Liver (tissue), 9 donors: ENCODE results near the gene TBC1D10A. TPM values are rescaled to one million over a fixed set of nuclear protein-coding genes. Genes with fewer than 3 reads are reported as not detected.

Source experiments
- DNase-seq: peaks from one replicate; pipeline ENCODE4 v3.0.0-alpha.2; 2017; ENCODE audit warnings: low spot score
- H3K27ac ChIP-seq, 2 donors: one replicate each; pipeline ENCODE4 v1.7.0; 2013; ENCODE audit warnings: inconsistent platforms in 2 of 2, low read length in 2 of 2, control low read depth in 1 of 2, low read depth in 1 of 2, mild to moderate bottlenecking in 1 of 2
- H3K27me3 ChIP-seq, 4 donors: one replicate each; pipeline versions ENCODE4 v1.6.1 to v1.7.0; 2013; ENCODE audit warnings: low read length in 3 of 4, inconsistent platforms in 1 of 4, mild to moderate bottlenecking in 1 of 4, moderate library complexity in 1 of 4; ENCODE audit not compliant: control insufficient read depth in 4 of 4, insufficient read depth in 4 of 4
- H3K36me3 ChIP-seq, 4 donors: one replicate each; pipeline versions ENCODE4 v1.6.1 to v1.7.0; 2013; ENCODE audit warnings: low read length in 3 of 4, mild to moderate bottlenecking in 3 of 4, low read depth in 1 of 4, moderate library complexity in 1 of 4; ENCODE audit not compliant: control insufficient read depth in 4 of 4, insufficient read depth in 3 of 4
- H3K4me1 ChIP-seq, 4 donors: one replicate each; pipeline versions ENCODE4 v1.6.1 to v1.7.0; 2013; ENCODE audit warnings: low read length in 3 of 4, mild to moderate bottlenecking in 3 of 4, moderate library complexity in 1 of 4; ENCODE audit not compliant: control insufficient read depth in 4 of 4, insufficient read depth in 4 of 4
- H3K4me3 ChIP-seq, 3 donors: one replicate each; pipeline versions ENCODE4 v1.6.1 to v1.7.0; 2013; ENCODE audit warnings: low read length in 3 of 3, control low read depth in 1 of 3, low read depth in 1 of 3, mild to moderate bottlenecking in 1 of 3
- H3K9ac ChIP-seq, 2 donors: one replicate each; pipeline ENCODE4 v1.7.0; 2013; ENCODE audit warnings: low read length in 2 of 2, mild to moderate bottlenecking in 2 of 2, moderate library complexity in 2 of 2, control low read depth in 1 of 2, low read depth in 1 of 2
- H3K9me3 ChIP-seq, 4 donors: one replicate each; pipeline versions ENCODE4 v1.6.1 to v1.7.0; 2013; ENCODE audit warnings: low read length in 3 of 4; ENCODE audit not compliant: control insufficient read depth in 4 of 4
- ATF3 ChIP-seq: IDR thresholded peaks from 2 replicates; pipeline ENCODE4 v1.6.1; 2016; ENCODE audit warnings: antibody characterized with exemption
- CTCF ChIP-seq: fragments of 150-350 bp; IDR thresholded peaks from 2 replicates; pipeline ENCODE4 v1.5.1; 2017; ENCODE audit warnings: improper control_type of control experiment, low read depth, low read length; ENCODE audit not compliant: missing input control
- EGR1 ChIP-seq, 2 donors: IDR thresholded peaks; 2 replicates each; pipeline ENCODE4 v1.6.1; 2016 to 2018; ENCODE audit warnings: antibody characterized with exemption in 2 of 2, low read depth in 2 of 2
- FOXA2 ChIP-seq: IDR thresholded peaks from 2 replicates; pipeline ENCODE4 v1.6.1; 2016; ENCODE audit warnings: antibody characterized with exemption
- GABPA ChIP-seq, 2 donors: IDR thresholded peaks in 1 of 2; conservative IDR thresholded peaks in 1 of 2; 2 replicates each; pipeline ENCODE4 v1.6.1; 2016; ENCODE audit warnings: antibody characterized with exemption in 2 of 2, mild to moderate bottlenecking in 1 of 2, moderate library complexity in 1 of 2
- HNF4A ChIP-seq, 2 donors: conservative IDR thresholded peaks; 2 replicates each; pipeline ENCODE4 v1.6.1; 2016; ENCODE audit warnings: antibody characterized with exemption in 2 of 2, mild to moderate bottlenecking in 2 of 2
- HNF4G ChIP-seq: IDR thresholded peaks from 2 replicates; pipeline ENCODE4 v1.6.1; 2016; ENCODE audit warnings: antibody characterized with exemption
- JUND ChIP-seq, 2 donors: IDR thresholded peaks; 2 replicates each; pipeline ENCODE4 v1.6.1; 2016; ENCODE audit warnings: antibody characterized with exemption in 2 of 2
- NR2F2 ChIP-seq: IDR thresholded peaks from 2 replicates; pipeline ENCODE4 v1.6.1; 2016; ENCODE audit warnings: antibody characterized with exemption
- RAD21 ChIP-seq, 2 donors: IDR thresholded peaks; 2 replicates each; pipeline ENCODE4 v1.6.1; 2016; ENCODE audit warnings: antibody characterized with exemption in 2 of 2, mild to moderate bottlenecking in 2 of 2
- REST ChIP-seq: IDR thresholded peaks from 2 replicates; pipeline ENCODE4 v1.6.1; 2016; ENCODE audit warnings: antibody characterized with exemption, mild to moderate bottlenecking
- RXRA ChIP-seq, 2 donors: IDR thresholded peaks; 2 replicates each; pipeline ENCODE4 v1.6.1; 2017 to 2018; ENCODE audit warnings: antibody characterized with exemption in 2 of 2, mild to moderate bottlenecking in 1 of 2
- SP1 ChIP-seq: IDR thresholded peaks from 2 replicates; pipeline ENCODE4 v1.6.1; 2018; ENCODE audit warnings: antibody characterized with exemption, mild to moderate bottlenecking
- TAF1 ChIP-seq: conservative IDR thresholded peaks from 2 replicates; pipeline ENCODE4 v1.6.1; 2016; ENCODE audit warnings: antibody characterized with exemption, mild to moderate bottlenecking
- YY1 ChIP-seq: IDR thresholded peaks from 2 replicates; pipeline ENCODE4 v1.6.1; 2016; ENCODE audit warnings: antibody characterized with exemption, mild to moderate bottlenecking
- ZBTB33 ChIP-seq: IDR thresholded peaks from 2 replicates; pipeline ENCODE4 v1.6.1; 2016; ENCODE audit warnings: antibody characterized with exemption
- WGBS: extraction: QIAGEN DNeasy Blood & Tissue Kit; methylation state at CpG from one replicate; pipeline ENCODE4 v1.1.7; 2013; 5-methylcytosine and 5-hydroxymethylcytosine counted together
- polyA plus RNA-seq, 2 donors: library from polyadenylated mRNA; stranded (reverse) in 1 of 2; unstranded in 1 of 2; fragments of 200-250 nt in 1 of 2; fragments of >200 nt in 1 of 2; fragmentation: Nextera tagmentation in 1 of 2; extraction: Ambion mirVana in 1 of 2; gene quantifications; one replicate each; pipeline versions ENCODE4 v1.2.1 to v1.2.3, GENCODE V29; 2013 to 2015
- total RNA-seq, 2 donors: library from RNA; depleted of rRNA; stranded (reverse); fragments of >200 nt; gene quantifications; one replicate each; pipeline ENCODE4 v1.2.3, GENCODE V29; 2014
- donor health status: healthy.
- donor health status: healthy.
- donor health status: healthy.
- donor health status: healthy.
- donor health status: healthy.

Gene TBC1D10A
- total and polyA plus RNA-seq, 4 donors, result 3.6 to 9.2 (median 8.2) TPM

GRCh38 chr22:30318799-30319419 is 7.8 kb downstream of the TBC1D10A start:
- peaks cover 9 to 51% (median 30%) of the 10 kb centered on the region in 4 donors for H3K4me1 ChIP-seq
- 81% methylated on average over 7 of the region's 7 CpGs for WGBS
- H3K27ac ChIP-seq, result peak overlapping the region; percentile 1 to 75
- H3K4me3 ChIP-seq, result no peak overlapping the region
- no peaks in the 10 kb centered on the region for H3K9me3 ChIP-seq
- peaks cover 0 to 2% (median 0%) of the 10 kb centered on the region in 4 donors for H3K36me3 ChIP-seq
- no peak overlapping the region for H3K9ac ChIP-seq
- DNase-seq, result no peak
- H3K27me3 ChIP-seq, result no peaks in the 10 kb centered on the region
- no peak for TF ChIP-seq RAD21 (IDR thresholded peaks at IDR 0.05)
- no peak for TF ChIP-seq TAF1
- no peak for TF ChIP-seq GABPA (IDR thresholded peaks at IDR 0.05 in 1 of 2, conservative IDR thresholded peaks at IDR 0.05 in 1 of 2)
- no peak for TF ChIP-seq YY1
- no peak for TF ChIP-seq CTCF
- TF ChIP-seq FOXA2, result no peak
- TF ChIP-seq HNF4G, result no peak
- TF ChIP-seq NR2F2, result no peak
- no peak for TF ChIP-seq HNF4A (conservative IDR thresholded peaks at IDR 0.05)
- TF ChIP-seq SP1, result no peak
- TF ChIP-seq EGR1 (IDR thresholded peaks at IDR 0.05; ENCODE audit: low read depth in 2 of 2), result no peak
- no peak for TF ChIP-seq REST
- TF ChIP-seq JUND (IDR thresholded peaks at IDR 0.05), result no peak
- TF ChIP-seq ZBTB33, result no peak

- H3K4me1 ChIP-seq, result peaks cover 9 to 52% (median 31%) of the 10 kb centered on the region in 4 donors
- H3K9me3 ChIP-seq, result no peaks in the 10 kb centered on the region
- 45% methylated on average over 1 of the region's 1 CpG for WGBS
- H3K27ac ChIP-seq, result peak overlapping the region; percentile 75 to 89
- peaks cover 0 to 2% (median 1%) of the 10 kb centered on the region in 4 donors for H3K36me3 ChIP-seq
- DNase-seq, result no peak
- no peak overlapping the region for H3K4me3 ChIP-seq
- peak overlapping the region in 1 of 2 donors; percentile 16 for H3K9ac ChIP-seq
- H3K27me3 ChIP-seq, result no peaks in the 10 kb centered on the region
- TF ChIP-seq EGR1 (IDR thresholded peaks at IDR 0.05; ENCODE audit: low read depth in 2 of 2) (peak in 1 of 2 donors; percentile 19), HNF4G (peak; percentile 60), RXRA (IDR thresholded peaks at IDR 0.05) (peak; percentile 81 to 84), REST (peak; percentile 39), ATF3 (no peak), GABPA (IDR thresholded peaks at IDR 0.05 in 1 of 2, conservative IDR thresholded peaks at IDR 0.05 in 1 of 2) (no peak), TAF1 (no peak), NR2F2 (no peak), FOXA2 (no peak), SP1 (peak; percentile 75), CTCF (no peak)
Measured at GRCh38 chr22:30317778-30318177, 9.0 kb downstream of the TBC1D10A start.
